GM12878 (cell line): ENCODE results near the gene SNRPB2. TPM values are rescaled to one million over a fixed set of nuclear protein-coding genes. Genes with fewer than 3 reads are reported as not detected.

Experiments used
- ATAC-seq: fragments of 200-7000 bp; cut with Tn5 transposase; 3 replicates; pipeline ENCODE4 v1.9.1; 2020; ENCODE audit warnings: mild to moderate bottlenecking, moderate library complexity
- BruUV-seq: library from RNA; stranded (reverse); fragments of 400-500 nt; replicated peaks from 2 replicates; lab custom pipeline; 2021; lab: Mats Ljungman, UMichigan
- CTCF ChIA-PET: fragments of 300-600 bp; sonication (Branson Sonifier 250); formaldehyde crosslinking; extraction: SDS; loops from one replicate; lab custom pipeline; 2021; ENCODE audit warnings: inconsistent platforms; lab: Yijun Ruan, JAX
- POLR2A ChIA-PET: fragments of 350-600 bp; formaldehyde crosslinking; extraction: SDS; loops from one replicate; lab custom pipeline; 2021; ENCODE audit warnings: inconsistent platforms; lab: Charles Lee
- RAD21 ChIA-PET: fragments of 300-600 bp; sonication (Branson Sonifier 250); formaldehyde crosslinking; loops from one replicate; lab custom pipeline; 2023; ENCODE audit warnings: antibody characterized with exemption; ENCODE audit not compliant: unreplicated experiment; lab: Charles Lee
- SMC1A ChIA-PET: fragments of 300-600 bp; sonication (Branson Sonifier 250); formaldehyde crosslinking; loops from one replicate; lab custom pipeline; 2023; ENCODE audit not compliant: unreplicated experiment, uncharacterized antibody; lab: Charles Lee
- DNase-seq: peaks from one replicate; pipeline ENCODE4 v3.0.0-alpha.2; 2011; ENCODE audit warnings: low read depth, low spot score
- FAIRE-seq: peaks from 3 replicates; lab custom pipeline; 2011; peaks lifted over from hg19 to GRCh38; lab: Jason Lieb, UNC
- H2AFZ ChIP-seq: 2 replicates; pipeline ENCODE4 v1.6.0; 2011; ENCODE audit warnings: low read depth, low read length, control low read depth; ENCODE audit not compliant: control insufficient read depth
- H3K27ac ChIP-seq: 2 replicates; pipeline ENCODE4 v1.5.1; 2011; ENCODE audit warnings: control low read depth; ENCODE audit not compliant: control insufficient read depth, insufficient read depth
- H3K27me3 ChIP-seq, 2 experiments: replicated peaks in 1 of 2; 2 replicates each; pipeline versions ENCODE4 v1.6.0 to v1.6.1; 2011; ENCODE audit warnings: low read length in 1 of 2; ENCODE audit not compliant: control insufficient read depth in 2 of 2, insufficient read depth in 2 of 2
- H3K36me3 ChIP-seq, 2 experiments: 2 replicates each; pipeline ENCODE4 v1.5.1; 2011; ENCODE audit warnings: low read length in 1 of 2; ENCODE audit not compliant: control insufficient read depth in 2 of 2, insufficient read depth in 2 of 2
- H3K4me1 ChIP-seq: 2 replicates; pipeline ENCODE4 v1.6.1; 2011; ENCODE audit warnings: mild to moderate bottlenecking, low read length, moderate library complexity, mixed read lengths; ENCODE audit not compliant: control insufficient read depth, insufficient read depth
- H3K4me2 ChIP-seq: 2 replicates; pipeline ENCODE4 v1.6.0; 2011; ENCODE audit warnings: control low read depth; ENCODE audit not compliant: control insufficient read depth, insufficient read depth
- H3K4me3 ChIP-seq: fragments of 200-600 bp; sonication (generic); 2 replicates; pipeline ENCODE4 v1.5.1; 2016
- H3K79me2 ChIP-seq: 2 replicates; pipeline ENCODE4 v1.6.0; 2011; ENCODE audit warnings: low read length; ENCODE audit not compliant: control insufficient read depth, insufficient read depth
- H3K9ac ChIP-seq: 2 replicates; pipeline ENCODE4 v1.8.0; 2011; ENCODE audit warnings: low read length, control low read depth, mixed read lengths; ENCODE audit not compliant: control insufficient read depth, insufficient read depth
- H3K9me3 ChIP-seq: replicated peaks from 3 replicates; pipeline ENCODE4 v1.5.1; 2011; ENCODE audit warnings: mild to moderate bottlenecking, low read length; ENCODE audit not compliant: control insufficient read depth, insufficient read depth
- H4K20me1 ChIP-seq: 2 replicates; pipeline ENCODE4 v1.6.0; 2011; ENCODE audit not compliant: control insufficient read depth, insufficient read depth
- GABPA ChIP-seq: IDR thresholded peaks from 2 replicates; pipeline ENCODE4 v1.6.1; 2014; ENCODE audit warnings: antibody characterized with exemption, low read depth, mild to moderate bottlenecking, inconsistent platforms
- KLF5 ChIP-seq: fragments of 450-650 bp; IDR thresholded peaks from 2 replicates; pipeline ENCODE4 v1.6.1; 2014; ENCODE audit warnings: mild to moderate bottlenecking; ENCODE audit not compliant: partially characterized antibody
- MEF2A ChIP-seq: IDR thresholded peaks from 2 replicates; pipeline ENCODE4 v1.6.1; 2011; ENCODE audit warnings: low read depth, mild to moderate bottlenecking, low read length, moderate library complexity; ENCODE audit not compliant: insufficient read depth
- MYB ChIP-seq: fragments of 150-350 bp; IDR thresholded peaks from 2 replicates; pipeline ENCODE4 v1.6.1; 2014; ENCODE audit warnings: mild to moderate bottlenecking, low read depth, low read length, borderline replicate concordance
- NFIC ChIP-seq: IDR thresholded peaks from 2 replicates; pipeline ENCODE4 v1.6.1; 2012; ENCODE audit warnings: low read depth, mild to moderate bottlenecking, inconsistent platforms, low read length, moderate library complexity
- NR2C1 ChIP-seq: fragments of 450-650 bp; IDR thresholded peaks from 2 replicates; pipeline ENCODE4 v1.6.1; 2017; ENCODE audit warnings: antibody characterized with exemption, mild to moderate bottlenecking, moderate library complexity
- RAD51 ChIP-seq: fragments of 450-650 bp; IDR thresholded peaks from 2 replicates; pipeline ENCODE4 v1.6.1; 2016; ENCODE audit warnings: moderate library complexity, mild to moderate bottlenecking, inconsistent platforms
- SREBF2 ChIP-seq: IDR thresholded peaks from 2 replicates; pipeline ENCODE4 v1.6.1; 2012; ENCODE audit warnings: mild to moderate bottlenecking, low read length
- TCF12 ChIP-seq: IDR thresholded peaks from 2 replicates; pipeline ENCODE4 v1.6.1; 2011; ENCODE audit warnings: low read depth, mild to moderate bottlenecking, low read length
- TCF3 ChIP-seq: IDR thresholded peaks from 2 replicates; pipeline ENCODE4 v1.6.1; 2012; ENCODE audit warnings: low read depth, mild to moderate bottlenecking, low read length, borderline replicate concordance; ENCODE audit not compliant: insufficient read depth
- TCF7 ChIP-seq: IDR thresholded peaks from 2 replicates; pipeline ENCODE4 v1.6.1; 2014; ENCODE audit warnings: antibody characterized with exemption, borderline replicate concordance
- YY1 ChIP-seq: IDR thresholded peaks from 2 replicates; pipeline ENCODE4 v1.6.1; 2011; ENCODE audit warnings: low read depth, mild to moderate bottlenecking, low read length
- WGBS: methylation state at CpG from one replicate; pipeline ENCODE4 v1.1.6; 2016; ENCODE audit warnings: low lambda C conversion rate; ENCODE audit not compliant: insufficient replicate concordance, insufficient coverage; ENCODE audit errors: missing lambda C conversion rate; 5-methylcytosine and 5-hydroxymethylcytosine counted together
- in situ Hi-C: fragments of 300-500 bp; cut with MboI; formaldehyde crosslinking; loops from 9 replicates; pipeline ENCODE4 v1.14.3; 2018; ENCODE audit warnings: mixed read lengths
- intact Hi-C: fragments of 100-400 bp; cut with micrococcal nuclease; formaldehyde crosslinking; loops from one replicate; pipeline ENCODE4 v1.14.2; 2022; ENCODE audit not compliant: unreplicated experiment
- polyA plus RNA-seq, 11 experiments: library from polyadenylated mRNA; depleted of rRNA in 4 of 11; unstranded in 6 of 11; stranded (reverse) in 5 of 11; fragments of >200 nt; fragmentation: Nextera tagmentation in 4 of 11; fragmentation: Illumina TruSeq in 1 of 11; extraction: Ambion mirVana in 4 of 11; extraction: Trizol in 1 of 11; gene quantifications; 1 replicate in 1 of 11; 2 replicates in 10 of 11; pipeline versions ENCODE4 v1.2.1 to v1.2.3, GENCODE V29; 2011 to 2016; ENCODE audit warnings: inconsistent platforms in 2 of 11, missing spikeins in 2 of 11, low read depth in 1 of 11
- total RNA-seq, 4 experiments: library from RNA; depleted of rRNA in 3 of 4; stranded (reverse); fragments of >200 nt in 3 of 4; fragmentation: Illumina TruSeq in 1 of 4; extraction: Trizol in 1 of 4; gene quantifications; 2 replicates each; pipeline versions ENCODE4 v1.2.1 to v1.2.3, GENCODE V29; 2013 to 2021
- TF ChIP-seq, protein P1 (sequence below): fragments of 150-350 bp; IDR thresholded peaks from 2 replicates; pipeline ENCODE4 v1.6.1; 2014; ENCODE audit warnings: mild to moderate bottlenecking, low read depth, low read length
- TF ChIP-seq, protein P2 (sequence below): fragments of 450-650 bp; IDR thresholded peaks from 2 replicates; pipeline ENCODE4 v1.6.1; 2017; ENCODE audit warnings: low read depth, mild to moderate bottlenecking, moderate library complexity
- TF ChIP-seq, protein P3 (sequence below): IDR thresholded peaks from 2 replicates; pipeline ENCODE4 v1.6.1; 2011; ENCODE audit warnings: borderline replicate concordance, low read depth, mild to moderate bottlenecking, moderate library complexity, mixed read lengths, low read length; ENCODE audit not compliant: insufficient read depth; ENCODE audit errors: extremely low read length

SNRPB2 gene
- total and polyA plus RNA-seq, 10 of the 15 experiments (the other 5 are each of a cell fraction or from before 2014, with no cell fraction given) = 63.5 to 245 (median 136) TPM

DNA sequence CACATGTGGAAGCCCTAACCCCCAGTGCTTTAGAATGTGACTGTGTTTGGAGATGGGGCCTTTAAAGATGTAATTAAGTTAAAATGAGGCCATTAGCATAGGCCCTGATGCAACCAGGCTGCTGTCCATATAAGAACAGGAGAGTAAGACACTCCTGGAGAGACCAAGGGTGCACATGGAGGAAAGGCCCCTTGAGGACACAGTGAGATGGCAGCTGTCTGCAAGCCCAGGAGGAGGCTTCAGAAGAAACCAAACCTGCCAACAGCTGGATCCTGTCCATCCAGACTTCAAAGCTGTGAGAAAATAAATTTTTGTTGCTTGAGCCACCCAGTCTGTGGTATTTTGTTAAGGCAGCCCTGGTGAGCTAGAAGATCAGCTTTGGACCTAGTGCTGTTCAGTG lies 16.8 kb upstream of the SNRPB2 start:
- Histone ChIP-seq H3K9ac (no peak overlapping the region), H4K20me1 (no peaks in the 10 kb centered on the region), H3K27ac (no peak overlapping the region), H3K79me2 (no peaks in the 10 kb centered on the region), H3K4me2 (no peak overlapping the region), H3K9me3 (no peaks in the 10 kb centered on the region), H3K27me3 (peaks cover 0 to 3% of the 10 kb centered on the region in 2 experiments; a peak in 1 of 4 replicates), H3K4me3 (no peak overlapping the region), H3K4me1 (peaks cover 23% of the 10 kb centered on the region), H3K36me3 (no peaks in the 10 kb centered on the region), H2AFZ (no peak overlapping the region)
- no peak for TF ChIP-seq NR2C1
- TF ChIP-seq MYB = no peak
- no TSS peak for BruUV-seq
- ATAC-seq (no peak), FAIRE-seq (no peak), DNase-seq (no peak)
- POLR2A ChIA-PET = no interaction called here
- CTCF ChIA-PET = interaction anchor here (1.1 kb wide), 1 partner anchor 1004 kb away, joined by 3 read pairs; no protein-coding TSS in a partner anchor
- in situ Hi-C loops (no loop called here), intact Hi-C loops (no loop called here)
- RAD21 ChIA-PET = no interaction called here
- SMC1A ChIA-PET = interaction anchor here (0.7 to 1.3 kb wide), 2 partner anchors 10 to 24 kb away, joined by 3 to 4 read pairs; no protein-coding TSS in a partner anchor

DNA sequence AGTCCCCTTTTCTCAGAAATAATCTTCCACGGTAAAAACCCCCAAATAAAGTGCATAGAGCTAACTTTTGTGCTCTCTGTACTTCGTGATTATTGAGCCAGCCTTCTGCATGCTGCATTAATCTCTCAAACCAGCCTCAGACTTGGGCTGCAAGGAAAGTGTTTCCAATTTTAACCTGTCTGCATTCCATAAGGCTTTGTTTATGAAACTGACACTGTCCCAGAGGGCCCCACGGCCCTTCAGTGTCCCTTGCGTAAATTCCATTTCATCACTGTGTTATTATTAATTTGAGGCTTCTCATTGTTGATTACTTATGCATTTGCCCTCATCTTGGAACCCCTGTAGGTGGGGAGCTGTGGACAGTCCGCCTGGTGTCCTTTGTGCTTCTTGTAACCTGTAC lies 15.6 kb upstream of the SNRPB2 start:
- ChIA-PET RAD21 (no interaction called here), CTCF (interaction anchor here (1.1 kb wide), 1 partner anchor 1005 kb away, joined by 3 read pairs; no protein-coding TSS in a partner anchor), POLR2A (interaction anchor here (0.5 kb wide), 1 partner anchor 141 kb away, joined by 3 read pairs; no protein-coding TSS in a partner anchor), SMC1A (interaction anchor here (1.3 kb wide), 1 partner anchor 8 kb away, joined by 4 read pairs; no protein-coding TSS in a partner anchor)
- no TSS peak for BruUV-seq
- Histone ChIP-seq H3K9ac (no peak overlapping the region), H3K4me2 (no peak overlapping the region), H3K27ac (no peak overlapping the region), H3K36me3 (no peaks in the 10 kb centered on the region), H3K9me3 (no peaks in the 10 kb centered on the region), H4K20me1 (no peaks in the 10 kb centered on the region), H3K4me1 (peaks cover 12% of the 10 kb centered on the region), H3K4me3 (no peak overlapping the region), H3K27me3 (peaks cover 0 to 5% of the 10 kb centered on the region in 2 experiments; a peak in 2 of 4 replicates), H2AFZ (no peak overlapping the region), H3K79me2 (no peaks in the 10 kb centered on the region)
- DNase-seq = no peak
- ATAC-seq = no peak
- no peak for FAIRE-seq
- intact Hi-C loops = no loop called here
- 33% methylated on average over 5 of the region's 5 CpGs for WGBS
- in situ Hi-C loops = no loop called here
- TF ChIP-seq, protein P1, sequence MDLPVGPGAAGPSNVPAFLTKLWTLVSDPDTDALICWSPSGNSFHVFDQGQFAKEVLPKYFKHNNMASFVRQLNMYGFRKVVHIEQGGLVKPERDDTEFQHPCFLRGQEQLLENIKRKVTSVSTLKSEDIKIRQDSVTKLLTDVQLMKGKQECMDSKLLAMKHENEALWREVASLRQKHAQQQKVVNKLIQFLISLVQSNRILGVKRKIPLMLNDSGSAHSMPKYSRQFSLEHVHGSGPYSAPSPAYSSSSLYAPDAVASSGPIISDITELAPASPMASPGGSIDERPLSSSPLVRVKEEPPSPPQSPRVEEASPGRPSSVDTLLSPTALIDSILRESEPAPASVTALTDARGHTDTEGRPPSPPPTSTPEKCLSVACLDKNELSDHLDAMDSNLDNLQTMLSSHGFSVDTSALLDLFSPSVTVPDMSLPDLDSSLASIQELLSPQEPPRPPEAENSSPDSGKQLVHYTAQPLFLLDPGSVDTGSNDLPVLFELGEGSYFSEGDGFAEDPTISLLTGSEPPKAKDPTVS = no peak
- TF ChIP-seq KLF5 (no peak), MEF2A (no peak), RAD51 (no peak), GABPA (no peak), TCF7 (no peak), NFIC (no peak), TCF12 (no peak), SREBF2 (no peak), YY1 (no peak), TCF3 (no peak)
- TF ChIP-seq, protein P2, sequence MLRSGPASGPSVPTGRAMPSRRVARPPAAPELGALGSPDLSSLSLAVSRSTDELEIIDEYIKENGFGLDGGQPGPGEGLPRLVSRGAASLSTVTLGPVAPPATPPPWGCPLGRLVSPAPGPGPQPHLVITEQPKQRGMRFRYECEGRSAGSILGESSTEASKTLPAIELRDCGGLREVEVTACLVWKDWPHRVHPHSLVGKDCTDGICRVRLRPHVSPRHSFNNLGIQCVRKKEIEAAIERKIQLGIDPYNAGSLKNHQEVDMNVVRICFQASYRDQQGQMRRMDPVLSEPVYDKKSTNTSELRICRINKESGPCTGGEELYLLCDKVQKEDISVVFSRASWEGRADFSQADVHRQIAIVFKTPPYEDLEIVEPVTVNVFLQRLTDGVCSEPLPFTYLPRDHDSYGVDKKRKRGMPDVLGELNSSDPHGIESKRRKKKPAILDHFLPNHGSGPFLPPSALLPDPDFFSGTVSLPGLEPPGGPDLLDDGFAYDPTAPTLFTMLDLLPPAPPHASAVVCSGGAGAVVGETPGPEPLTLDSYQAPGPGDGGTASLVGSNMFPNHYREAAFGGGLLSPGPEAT = no peak
- TF ChIP-seq, protein P3, sequence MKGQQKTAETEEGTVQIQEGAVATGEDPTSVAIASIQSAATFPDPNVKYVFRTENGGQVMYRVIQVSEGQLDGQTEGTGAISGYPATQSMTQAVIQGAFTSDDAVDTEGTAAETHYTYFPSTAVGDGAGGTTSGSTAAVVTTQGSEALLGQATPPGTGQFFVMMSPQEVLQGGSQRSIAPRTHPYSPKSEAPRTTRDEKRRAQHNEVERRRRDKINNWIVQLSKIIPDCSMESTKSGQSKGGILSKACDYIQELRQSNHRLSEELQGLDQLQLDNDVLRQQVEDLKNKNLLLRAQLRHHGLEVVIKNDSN = no peak
